Superior temporal gyrus (tissue), 1 donor: Measurements from ENCODE around the gene MRPL28.
A peak's percentile ranks its signal among the peaks of the same experiment; 100 is the strongest.
"Not testable (repeated sequence)": the region's sequence is repeated elsewhere in the genome, so short reads cannot be mapped to it uniquely, and the experiment has no call there.

Experiments
- DNase-seq: peaks from one replicate; pipeline ENCODE4 v3.0.0-alpha.2; 2016; ENCODE audit errors: extremely low spot score

MRPL28 gene

GRCh38 chr16:370443-370842 lies at the start of gene MRPL28:
Gene MRPL28 (minus strand): TSS chr16:370538. CDS start chr16:370218, 320 bp downstream.
- DNase-seq = peak; percentile 96

DNA sequence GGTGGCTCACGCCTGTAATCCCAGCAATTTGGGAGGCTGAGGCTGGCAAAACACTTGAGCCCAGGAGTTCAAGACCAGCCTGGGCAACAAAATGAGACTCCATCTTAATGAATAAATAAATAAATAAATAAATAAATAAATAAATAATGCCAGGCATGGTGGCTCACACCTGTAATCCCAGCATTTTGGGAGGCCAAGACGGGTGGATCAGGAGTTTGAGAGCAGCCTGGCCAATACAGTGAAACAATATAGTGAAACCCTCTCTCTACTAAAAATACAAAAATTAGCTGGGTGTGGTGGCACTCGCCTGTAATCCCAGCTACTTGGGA lies 44.8 kb upstream of the MRPL28 start:
- not testable (repeated sequence) for DNase-seq

- no peak for DNase-seq
These were observed 44.2 kb upstream of the MRPL28 start for GRCh38 chr16:414395-415169.

DNA sequence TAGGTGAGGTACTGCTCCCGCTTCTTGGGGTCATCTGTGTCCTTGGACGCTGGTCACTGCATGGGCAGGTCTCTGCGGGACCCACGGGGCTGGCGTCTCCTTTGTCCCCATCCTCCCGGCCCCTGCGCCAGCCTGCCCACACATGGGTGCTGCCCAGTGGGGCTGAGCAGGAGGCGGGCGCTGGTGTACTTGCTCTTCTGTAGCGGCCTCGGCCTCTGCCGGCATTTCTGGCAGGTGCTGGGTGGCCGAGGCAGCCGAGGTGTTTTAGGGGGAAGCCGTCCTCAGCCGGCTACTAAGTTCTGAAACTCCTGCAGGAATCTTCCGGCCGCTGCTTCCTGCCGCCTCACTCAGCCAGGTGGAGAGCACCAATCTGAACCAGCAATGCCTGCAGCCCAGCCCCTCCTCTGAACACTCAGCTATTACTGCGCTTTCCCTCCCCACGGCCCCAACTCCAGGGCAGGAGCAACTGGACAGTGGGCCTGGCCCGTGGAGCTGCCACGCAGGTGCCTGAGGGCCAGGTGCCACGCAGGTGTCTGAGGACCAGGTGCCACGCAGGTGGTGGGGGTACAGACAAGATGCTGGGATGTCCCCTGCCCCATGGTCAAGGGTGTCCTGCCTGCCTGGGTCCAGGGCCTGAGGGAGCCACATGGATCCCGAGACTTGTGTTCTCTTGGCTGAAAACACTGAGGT lies 41.4 kb upstream of the MRPL28 start:
- no peak for DNase-seq

GRCh38 chr16:410516-411178 lies 40.3 kb upstream of the MRPL28 start:
- DNase-seq = no peak

DNA sequence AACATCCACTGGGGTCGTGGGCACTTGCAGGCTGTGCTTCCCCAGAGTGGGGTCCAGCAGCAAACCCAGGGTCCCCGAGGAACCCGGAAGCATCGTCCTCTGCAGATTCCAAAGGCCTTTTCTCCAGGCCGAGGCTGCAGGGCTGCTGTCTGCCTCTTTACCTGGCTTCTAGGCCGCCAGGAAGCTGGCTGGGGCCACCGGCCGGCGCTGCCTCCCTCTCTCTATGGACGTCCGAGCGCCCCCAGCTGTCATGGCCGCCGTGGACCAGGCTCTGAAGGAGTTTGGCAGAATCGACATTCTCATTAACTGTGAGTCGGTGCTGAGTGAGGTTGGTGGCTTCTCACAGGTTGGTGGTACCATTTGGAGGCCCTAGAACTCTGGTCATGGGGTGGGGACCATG lies 36.9 kb upstream of the MRPL28 start:
- DNase-seq = no peak

GRCh38 chr16:405548-406506 lies 35.5 kb upstream of the MRPL28 start:
- DNase-seq = no peak

GRCh38 chr16:404971-405486 lies 34.7 kb upstream of the MRPL28 start:
- no peak for DNase-seq

DNA sequence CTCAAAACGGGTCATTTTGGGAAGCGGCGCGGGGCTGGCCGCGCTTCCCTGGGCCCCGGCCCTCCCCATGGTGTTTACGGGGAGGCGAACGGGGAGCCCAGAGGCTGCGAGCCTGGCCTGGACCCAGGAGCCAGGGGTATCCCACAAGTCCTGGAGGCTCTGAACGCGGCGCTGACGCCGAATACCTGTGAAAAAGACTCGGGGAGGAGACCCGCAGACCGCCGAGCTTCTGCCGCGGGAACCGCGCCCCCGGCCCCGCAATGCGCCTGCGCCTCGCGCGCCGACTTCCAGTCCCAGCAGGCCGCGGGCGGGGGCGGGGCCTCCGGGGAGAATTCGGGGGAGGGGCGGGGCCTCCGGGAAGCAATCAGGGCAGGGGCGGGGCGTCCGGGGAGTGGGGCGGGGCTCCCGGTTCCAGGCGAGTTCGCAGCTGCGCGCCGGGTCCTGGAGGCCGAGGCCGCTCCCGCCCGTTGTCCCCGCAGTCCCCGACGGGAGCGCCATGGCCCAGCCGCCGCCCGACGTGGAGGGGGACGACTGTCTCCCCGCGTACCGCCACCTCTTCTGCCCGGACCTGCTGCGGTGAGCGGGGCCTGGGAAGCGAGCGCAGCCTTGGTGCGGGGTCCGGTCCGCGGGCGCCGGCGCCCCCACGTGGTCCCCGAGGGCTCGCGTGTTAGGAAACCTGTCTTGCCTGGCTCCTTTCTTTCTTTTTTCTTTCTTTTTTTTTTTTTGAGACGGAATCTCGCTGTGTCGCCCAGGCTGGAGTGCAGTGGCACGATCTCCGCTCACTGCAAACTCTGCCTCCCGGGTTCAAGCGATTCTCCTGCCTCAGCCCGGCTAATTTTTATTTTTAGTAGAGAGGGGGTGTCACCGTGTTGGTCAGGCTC lies 31.4 kb upstream of the MRPL28 start, which contains the start of gene DECR2:
TSS of gene DECR2 (plus strand) at position 418 of the 881 bp plus-strand sequence. CDS start at position 497, 79 bp downstream.
- peak; percentile 78 for DNase-seq

DNA sequence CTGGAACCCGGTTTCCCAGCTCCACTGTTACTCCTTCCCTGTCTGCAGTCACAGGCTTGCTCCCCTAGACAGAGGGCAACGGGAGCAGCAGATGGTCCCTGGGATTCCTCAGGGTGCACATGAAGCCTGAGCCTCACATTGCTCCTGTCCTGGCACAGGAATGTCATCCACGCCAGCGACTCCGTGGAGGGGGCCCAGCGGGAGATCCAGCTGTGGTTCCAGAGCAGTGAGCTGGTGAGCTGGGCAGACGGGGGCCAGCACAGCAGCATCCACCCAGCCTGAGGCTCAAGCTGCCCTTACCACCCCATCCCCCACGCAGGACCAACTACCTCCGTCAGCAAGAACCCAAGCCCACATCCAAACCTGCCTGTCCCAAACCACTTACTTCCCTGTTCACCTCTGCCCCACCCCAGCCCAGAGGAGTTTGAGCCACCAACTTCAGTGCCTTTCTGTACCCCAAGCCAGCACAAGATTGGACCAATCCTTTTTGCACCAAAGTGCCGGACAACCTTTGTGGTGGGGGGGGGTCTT lies 29.8 kb upstream of the MRPL28 start:
- no peak for DNase-seq

DNA sequence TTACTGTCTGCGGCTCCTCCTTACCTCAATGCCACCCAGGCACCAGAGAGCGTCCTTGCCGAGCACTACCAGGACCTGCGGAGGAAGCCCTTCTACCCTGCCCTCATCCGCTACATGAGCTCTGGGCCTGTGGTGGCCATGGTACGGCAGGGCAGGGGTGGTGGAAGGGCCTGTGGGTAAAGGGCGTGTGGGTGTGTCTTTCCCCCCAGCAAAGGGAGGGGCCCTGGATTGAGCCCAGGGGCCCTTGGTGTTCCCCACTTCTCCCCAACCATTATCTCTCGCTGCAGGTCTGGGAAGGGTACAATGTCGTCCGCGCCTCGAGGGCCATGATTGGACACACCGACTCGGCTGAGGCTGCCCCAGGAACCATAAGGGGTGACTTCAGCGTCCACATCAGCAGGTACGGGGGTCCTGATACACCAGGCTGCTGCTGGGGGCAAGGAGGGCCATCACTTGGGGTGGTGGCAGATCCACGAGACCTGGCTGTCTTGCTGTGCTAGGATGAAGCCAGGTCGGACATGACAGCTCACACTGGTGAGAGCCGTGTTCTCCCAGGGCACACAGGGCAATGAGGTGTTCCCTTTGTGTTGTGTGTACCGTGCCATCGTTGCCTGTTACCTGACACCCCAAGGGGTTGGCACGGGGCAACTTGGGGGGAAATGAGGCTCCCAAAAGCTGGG lies 29.1 kb upstream of the MRPL28 start:
- no peak for DNase-seq

DNA sequence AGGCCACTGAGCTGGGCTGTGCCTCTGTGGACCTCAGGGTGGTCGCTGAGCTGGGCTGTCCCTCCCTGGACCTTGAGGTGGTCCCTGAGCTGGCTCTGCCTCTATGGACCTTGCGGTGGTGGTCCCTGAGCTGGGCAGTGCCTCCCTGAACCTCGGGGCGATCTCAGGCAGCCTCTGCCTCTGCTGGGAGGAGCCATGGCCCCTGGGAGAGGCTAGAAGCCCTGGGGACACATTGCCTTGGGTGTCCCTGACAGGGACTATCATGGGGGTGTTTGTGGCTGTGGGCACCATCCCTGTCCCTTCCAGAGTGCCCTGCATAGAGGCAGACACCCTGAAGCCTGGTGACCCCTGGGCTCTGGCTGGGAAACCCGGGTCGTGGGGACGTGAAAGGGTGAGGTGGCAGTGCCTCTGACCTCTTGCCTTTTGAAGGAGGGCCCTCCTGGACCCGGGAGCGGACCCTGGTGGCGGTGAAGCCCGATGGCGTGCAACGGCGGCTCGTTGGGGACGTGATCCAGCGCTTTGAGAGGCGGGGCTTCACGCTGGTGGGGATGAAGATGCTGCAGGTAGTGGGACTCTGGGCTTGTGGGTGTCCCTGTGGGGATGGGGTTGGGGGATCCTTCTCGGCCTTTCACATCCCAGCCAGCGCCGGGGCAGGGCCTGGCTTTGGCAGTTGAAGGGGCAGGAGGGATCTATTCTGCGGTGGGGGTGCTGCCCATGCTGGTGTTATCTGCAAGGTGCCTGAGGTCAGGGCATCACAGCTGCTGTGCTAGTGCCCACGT lies 28.4 kb upstream of the MRPL28 start:
- DNase-seq = no peak

DNA sequence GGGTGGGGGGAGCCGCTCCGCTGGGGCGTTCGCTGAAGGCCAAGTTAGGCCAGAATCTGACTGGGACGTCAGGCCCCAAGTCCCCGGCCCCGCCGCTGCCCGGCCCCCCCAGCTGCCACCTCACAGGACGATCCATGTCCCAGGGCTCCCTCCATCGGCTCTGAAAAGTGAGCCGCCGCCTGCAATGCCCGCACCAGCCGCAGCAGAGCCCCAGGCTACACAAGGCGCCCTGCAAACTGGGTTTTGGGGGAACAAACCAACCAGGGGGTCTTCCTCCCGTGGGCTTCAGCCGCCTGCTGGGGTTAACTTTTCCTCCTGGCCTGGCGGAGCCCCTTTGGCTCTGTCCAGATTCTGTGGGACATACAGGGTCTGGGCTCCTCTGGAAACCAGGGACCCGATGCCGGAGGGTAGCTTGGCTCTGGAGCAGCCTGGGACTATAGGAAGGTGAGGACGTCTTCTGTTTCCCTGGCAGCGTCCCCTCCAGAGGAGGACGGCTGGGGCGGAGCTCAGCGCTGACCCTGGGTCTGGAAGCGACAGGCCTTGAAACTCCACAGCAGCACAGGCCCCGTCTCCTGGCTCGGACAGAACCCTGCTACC lies 27.5 kb upstream of the MRPL28 start:
- DNase-seq = peak; percentile 40

DNA sequence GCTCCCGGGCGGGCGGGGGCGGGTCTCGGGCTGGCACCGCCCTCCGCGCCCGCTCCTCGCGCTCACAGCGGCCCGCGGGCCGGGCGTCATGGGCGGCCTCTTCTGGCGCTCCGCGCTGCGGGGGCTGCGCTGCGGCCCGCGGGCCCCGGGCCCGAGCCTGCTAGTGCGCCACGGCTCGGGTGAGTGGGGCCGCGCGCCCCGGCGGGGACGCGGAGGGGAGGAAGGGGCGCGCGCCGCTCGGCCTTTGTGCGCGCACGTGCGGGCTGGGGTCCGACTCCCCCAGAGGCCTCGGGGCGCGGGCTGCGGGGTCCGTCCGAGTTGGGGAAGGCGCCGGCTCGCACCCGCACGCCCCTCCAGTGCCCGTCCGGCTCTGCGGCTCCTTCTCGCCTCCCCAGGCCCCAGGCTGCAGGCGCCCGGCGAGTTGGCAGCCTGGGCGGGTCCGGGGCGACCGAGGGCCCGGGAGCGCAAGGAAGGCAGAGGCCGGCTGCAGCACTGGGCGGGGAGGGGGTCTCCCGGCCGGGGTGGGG lies 26.9 kb upstream of the MRPL28 start, which contains the start of gene NME4:
TSS of gene NME4 (plus strand) at position 65 of the 527 bp plus-strand sequence. CDS start at position 89, 24 bp downstream.
- DNase-seq = no peak

DNA sequence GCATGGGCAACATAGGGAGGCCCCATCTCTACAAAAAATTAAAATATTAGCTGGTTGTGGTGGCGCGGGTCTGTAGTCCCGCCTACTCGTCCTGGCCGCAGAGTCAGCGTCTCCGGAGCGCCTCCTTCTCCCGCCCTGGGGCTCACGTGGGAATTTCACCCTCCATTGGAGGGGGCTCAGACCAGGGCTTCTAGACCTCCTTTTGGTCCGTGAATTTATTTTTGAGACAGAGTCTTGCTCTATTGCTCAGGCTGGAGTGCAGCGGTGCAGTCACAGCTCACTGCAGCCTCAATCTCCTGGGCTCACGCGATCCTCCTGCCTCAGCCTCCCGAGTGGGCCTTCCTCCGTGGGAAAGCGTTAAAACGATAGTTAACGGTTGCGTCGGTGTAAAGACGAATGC lies 26.3 kb upstream of the MRPL28 start:
- peak; percentile 54 for DNase-seq

GRCh38 chr16:396199-396598 lies 25.9 kb upstream of the MRPL28 start:
- peak; percentile 57 for DNase-seq

DNA sequence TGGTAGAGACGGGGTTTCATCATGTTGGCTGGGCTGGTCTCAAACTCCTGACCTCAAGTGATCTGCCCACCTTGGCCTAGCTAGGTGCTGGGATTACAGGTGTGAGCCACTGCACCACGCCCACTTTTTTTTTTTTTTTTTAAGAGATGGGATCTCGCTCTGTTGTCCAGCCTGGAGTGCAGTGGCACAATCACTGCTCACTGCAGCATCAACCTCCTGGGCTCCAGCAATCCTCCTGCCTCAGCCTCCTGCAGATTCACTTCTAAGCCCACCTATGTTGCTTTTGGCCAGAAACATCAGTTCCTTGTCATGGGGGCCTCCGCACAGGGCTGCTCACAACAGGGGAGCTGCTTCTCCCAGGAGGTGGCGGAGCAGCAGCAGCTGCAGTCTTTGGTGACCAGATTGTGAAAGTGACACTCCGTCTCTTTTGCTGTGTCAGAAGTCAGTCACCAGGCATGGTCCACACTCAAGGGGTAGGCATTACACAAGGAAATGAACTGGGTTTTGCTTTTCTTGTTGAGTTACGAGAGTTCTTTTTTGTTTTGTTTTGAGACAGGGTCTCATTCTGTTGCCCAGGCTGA lies 22.2 kb upstream of the MRPL28 start:
- no peak for DNase-seq
